H1 (cell line): ENCODE results near the gene ZNF581. TPM values are rescaled to one million over a fixed set of nuclear protein-coding genes. Genes with fewer than 3 reads are reported as not detected.

Source experiments
- polyA plus RNA-seq, 7 experiments: library from polyadenylated mRNA; depleted of rRNA in 3 of 7; stranded (reverse) in 5 of 7; unstranded in 2 of 7; fragments of >200 nt in 5 of 7; fragments of 200-250 nt in 2 of 7; gene quantifications; 1 replicate in 5 of 7; 2 replicates in 1 of 7; 4 replicates in 1 of 7; pipeline versions ENCODE4 v1.2.1 to v1.2.3, GENCODE V29; 2011 to 2013; ENCODE audit warnings: missing spikeins in 2 of 7, mixed read lengths in 2 of 7
- total RNA-seq: library from RNA; stranded (reverse); fragmentation: NEBNext Ultra II Directional; extraction: Animal tissue kit (Norgen Biotek cat#: 25700); gene quantifications from 2 replicates; pipeline ENCODE4 v1.2.1, GENCODE V29; 2021
- TF ChIP-seq, protein P1 (sequence below): fragments of 300-600 bp; sonication (generic); IDR thresholded peaks from 2 replicates; pipeline ENCODE4 v1.7.1; 2012; ENCODE audit warnings: low read length, moderate library complexity, mild to moderate bottlenecking, inconsistent platforms; ENCODE audit not compliant: insufficient replicate concordance

ZNF581 gene
- total and polyA plus RNA-seq, 2 of the 8 experiments (the other 6 are each of a cell fraction or from before 2014, with no cell fraction given) = 73.0 to 76.1 TPM

DNA sequence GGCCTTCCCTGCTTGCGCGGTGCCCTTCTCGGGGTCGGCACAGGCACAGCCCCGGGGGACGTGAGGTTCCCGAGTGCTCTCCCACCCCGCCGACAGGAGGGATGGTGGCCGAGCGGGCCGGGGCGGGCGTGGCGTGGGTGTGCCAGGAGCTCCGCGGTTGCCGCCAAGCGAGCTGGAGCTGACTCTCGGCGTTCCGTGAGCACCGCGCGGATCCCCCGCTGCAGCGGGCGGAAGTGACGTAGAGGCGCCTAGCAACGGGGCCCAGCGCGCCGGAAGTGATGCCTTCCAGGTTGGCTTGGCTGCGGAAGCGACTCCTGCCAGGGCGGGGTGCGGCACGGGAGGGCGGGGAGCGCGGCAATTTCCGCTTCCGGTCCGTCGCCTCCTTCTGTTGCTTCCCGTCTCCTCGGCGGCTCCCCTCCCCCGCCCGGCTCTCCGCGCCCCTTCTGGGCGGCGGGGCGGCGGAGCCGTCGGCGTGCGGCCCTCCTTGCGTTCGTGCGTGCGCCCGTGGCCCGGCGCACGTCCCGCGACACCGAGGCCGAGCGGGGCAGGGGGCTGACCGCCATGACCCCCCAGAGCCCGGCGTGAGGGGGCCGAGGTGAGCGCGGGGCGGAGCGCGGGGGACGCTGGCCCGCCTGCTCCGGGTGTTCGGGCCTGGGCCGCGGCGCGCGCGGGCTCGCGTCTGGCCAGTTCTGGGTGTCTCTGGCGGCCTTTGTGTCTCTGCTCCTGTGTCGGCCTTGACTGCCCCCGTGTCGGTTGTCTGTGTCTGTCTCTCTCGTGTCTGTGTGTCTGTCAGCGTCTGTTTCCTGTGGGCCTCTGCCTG, 31.6 kb downstream of the ZNF581 start, which contains the start of gene EPN1 (continued):
- TF ChIP-seq, protein P1, sequence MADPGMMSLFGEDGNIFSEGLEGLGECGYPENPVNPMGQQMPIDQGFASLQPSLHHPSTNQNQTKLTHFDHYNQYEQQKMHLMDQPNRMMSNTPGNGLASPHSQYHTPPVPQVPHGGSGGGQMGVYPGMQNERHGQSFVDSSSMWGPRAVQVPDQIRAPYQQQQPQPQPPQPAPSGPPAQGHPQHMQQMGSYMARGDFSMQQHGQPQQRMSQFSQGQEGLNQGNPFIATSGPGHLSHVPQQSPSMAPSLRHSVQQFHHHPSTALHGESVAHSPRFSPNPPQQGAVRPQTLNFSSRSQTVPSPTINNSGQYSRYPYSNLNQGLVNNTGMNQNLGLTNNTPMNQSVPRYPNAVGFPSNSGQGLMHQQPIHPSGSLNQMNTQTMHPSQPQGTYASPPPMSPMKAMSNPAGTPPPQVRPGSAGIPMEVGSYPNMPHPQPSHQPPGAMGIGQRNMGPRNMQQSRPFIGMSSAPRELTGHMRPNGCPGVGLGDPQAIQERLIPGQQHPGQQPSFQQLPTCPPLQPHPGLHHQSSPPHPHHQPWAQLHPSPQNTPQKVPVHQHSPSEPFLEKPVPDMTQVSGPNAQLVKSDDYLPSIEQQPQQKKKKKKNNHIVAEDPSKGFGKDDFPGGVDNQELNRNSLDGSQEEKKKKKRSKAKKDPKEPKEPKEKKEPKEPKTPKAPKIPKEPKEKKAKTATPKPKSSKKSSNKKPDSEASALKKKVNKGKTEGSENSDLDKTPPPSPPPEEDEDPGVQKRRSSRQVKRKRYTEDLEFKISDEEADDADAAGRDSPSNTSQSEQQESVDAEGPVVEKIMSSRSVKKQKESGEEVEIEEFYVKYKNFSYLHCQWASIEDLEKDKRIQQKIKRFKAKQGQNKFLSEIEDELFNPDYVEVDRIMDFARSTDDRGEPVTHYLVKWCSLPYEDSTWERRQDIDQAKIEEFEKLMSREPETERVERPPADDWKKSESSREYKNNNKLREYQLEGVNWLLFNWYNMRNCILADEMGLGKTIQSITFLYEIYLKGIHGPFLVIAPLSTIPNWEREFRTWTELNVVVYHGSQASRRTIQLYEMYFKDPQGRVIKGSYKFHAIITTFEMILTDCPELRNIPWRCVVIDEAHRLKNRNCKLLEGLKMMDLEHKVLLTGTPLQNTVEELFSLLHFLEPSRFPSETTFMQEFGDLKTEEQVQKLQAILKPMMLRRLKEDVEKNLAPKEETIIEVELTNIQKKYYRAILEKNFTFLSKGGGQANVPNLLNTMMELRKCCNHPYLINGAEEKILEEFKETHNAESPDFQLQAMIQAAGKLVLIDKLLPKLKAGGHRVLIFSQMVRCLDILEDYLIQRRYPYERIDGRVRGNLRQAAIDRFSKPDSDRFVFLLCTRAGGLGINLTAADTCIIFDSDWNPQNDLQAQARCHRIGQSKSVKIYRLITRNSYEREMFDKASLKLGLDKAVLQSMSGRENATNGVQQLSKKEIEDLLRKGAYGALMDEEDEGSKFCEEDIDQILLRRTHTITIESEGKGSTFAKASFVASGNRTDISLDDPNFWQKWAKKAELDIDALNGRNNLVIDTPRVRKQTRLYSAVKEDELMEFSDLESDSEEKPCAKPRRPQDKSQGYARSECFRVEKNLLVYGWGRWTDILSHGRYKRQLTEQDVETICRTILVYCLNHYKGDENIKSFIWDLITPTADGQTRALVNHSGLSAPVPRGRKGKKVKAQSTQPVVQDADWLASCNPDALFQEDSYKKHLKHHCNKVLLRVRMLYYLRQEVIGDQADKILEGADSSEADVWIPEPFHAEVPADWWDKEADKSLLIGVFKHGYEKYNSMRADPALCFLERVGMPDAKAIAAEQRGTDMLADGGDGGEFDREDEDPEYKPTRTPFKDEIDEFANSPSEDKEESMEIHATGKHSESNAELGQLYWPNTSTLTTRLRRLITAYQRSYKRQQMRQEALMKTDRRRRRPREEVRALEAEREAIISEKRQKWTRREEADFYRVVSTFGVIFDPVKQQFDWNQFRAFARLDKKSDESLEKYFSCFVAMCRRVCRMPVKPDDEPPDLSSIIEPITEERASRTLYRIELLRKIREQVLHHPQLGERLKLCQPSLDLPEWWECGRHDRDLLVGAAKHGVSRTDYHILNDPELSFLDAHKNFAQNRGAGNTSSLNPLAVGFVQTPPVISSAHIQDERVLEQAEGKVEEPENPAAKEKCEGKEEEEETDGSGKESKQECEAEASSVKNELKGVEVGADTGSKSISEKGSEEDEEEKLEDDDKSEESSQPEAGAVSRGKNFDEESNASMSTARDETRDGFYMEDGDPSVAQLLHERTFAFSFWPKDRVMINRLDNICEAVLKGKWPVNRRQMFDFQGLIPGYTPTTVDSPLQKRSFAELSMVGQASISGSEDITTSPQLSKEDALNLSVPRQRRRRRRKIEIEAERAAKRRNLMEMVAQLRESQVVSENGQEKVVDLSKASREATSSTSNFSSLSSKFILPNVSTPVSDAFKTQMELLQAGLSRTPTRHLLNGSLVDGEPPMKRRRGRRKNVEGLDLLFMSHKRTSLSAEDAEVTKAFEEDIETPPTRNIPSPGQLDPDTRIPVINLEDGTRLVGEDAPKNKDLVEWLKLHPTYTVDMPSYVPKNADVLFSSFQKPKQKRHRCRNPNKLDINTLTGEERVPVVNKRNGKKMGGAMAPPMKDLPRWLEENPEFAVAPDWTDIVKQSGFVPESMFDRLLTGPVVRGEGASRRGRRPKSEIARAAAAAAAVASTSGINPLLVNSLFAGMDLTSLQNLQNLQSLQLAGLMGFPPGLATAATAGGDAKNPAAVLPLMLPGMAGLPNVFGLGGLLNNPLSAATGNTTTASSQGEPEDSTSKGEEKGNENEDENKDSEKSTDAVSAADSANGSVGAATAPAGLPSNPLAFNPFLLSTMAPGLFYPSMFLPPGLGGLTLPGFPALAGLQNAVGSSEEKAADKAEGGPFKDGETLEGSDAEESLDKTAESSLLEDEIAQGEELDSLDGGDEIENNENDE = no peak
- TF ChIP-seq, all 59 proteins: peak for 15
